ENCODE results near the gene SLC2A4RG.
A peak's percentile ranks its signal among the peaks of the same experiment; 100 is the strongest.

The SLC2A4RG gene

GRCh38 chr20:63705232-63706026 is 34.1 kb upstream of the SLC2A4RG start:
- no peak overlapping the region for H3K4me3 ChIP-seq (ENCODE audit: low read depth, low read length)
- TF ChIP-seq CTCF (IDR thresholded peaks at IDR 0.05; ENCODE audit: borderline replicate concordance, insufficient read depth, low read depth, low read length) = no peak

- TF ChIP-seq CTCF (IDR thresholded peaks at IDR 0.05; ENCODE audit: borderline replicate concordance, insufficient read depth, low read depth, low read length) = no peak
Measured at GRCh38 chr20:63706027-63706695, 33.4 kb upstream of the SLC2A4RG start.

GRCh38 chr20:63706852-63707557 is 32.6 kb upstream of the SLC2A4RG start:
- peak overlapping the region; percentile 77 for H3K4me3 ChIP-seq (ENCODE audit: low read depth, low read length)
- peak; percentile 86 for TF ChIP-seq CTCF (IDR thresholded peaks at IDR 0.05; ENCODE audit: borderline replicate concordance, insufficient read depth, low read depth, low read length)

More at GRCh38 chr20:63706027-63706695, 33.4 kb upstream of the SLC2A4RG start:
- H3K4me3 ChIP-seq (ENCODE audit: low read depth, low read length) = peak overlapping the region; percentile 77

- peak within 1 kb of the TSS; percentile 77 for H3K4me3 ChIP-seq (ENCODE audit: low read depth, low read length)
- TF ChIP-seq CTCF (IDR thresholded peaks at IDR 0.05; ENCODE audit: borderline replicate concordance, insufficient read depth, low read depth, low read length) = no peak
Measured at GRCh38 chr20:63707558-63708300, 31.8 kb upstream of the SLC2A4RG start, which contains the start of the genes ARFRP1 and ZGPAT. TSS of gene ARFRP1 (minus strand) at chr20:63707976. CDS start at chr20:63707091, 885 bp downstream. TSS of gene ZGPAT (plus strand) at chr20:63708039. CDS start at chr20:63708581, 542 bp downstream.

GRCh38 chr20:63708301-63709148 is 31.1 kb upstream of the SLC2A4RG start:
- H3K4me3 ChIP-seq (ENCODE audit: low read depth, low read length) = peak overlapping the region; percentile 77
- no peak for TF ChIP-seq CTCF (IDR thresholded peaks at IDR 0.05; ENCODE audit: borderline replicate concordance, insufficient read depth, low read depth, low read length)

- peak overlapping the region; percentile 77 for H3K4me3 ChIP-seq (ENCODE audit: low read depth, low read length)
- TF ChIP-seq CTCF (IDR thresholded peaks at IDR 0.05; ENCODE audit: borderline replicate concordance, insufficient read depth, low read depth, low read length) = no peak
Measured at GRCh38 chr20:63709149-63709527, 30.4 kb upstream of the SLC2A4RG start.

All from GM12875 (cell line).